ENCODE results near the gene ANXA1.

ANXA1 gene

GRCh38 chr9:73138516-73138915 is 13.1 kb upstream of the ANXA1 start:
- no peak for DNase-seq (ENCODE audit: low read depth)

- no peak for DNase-seq (ENCODE audit: low read depth)
These were observed 10.4 kb upstream of the ANXA1 start for GRCh38 chr9:73141282-73141681.

GRCh38 chr9:73143711-73144328 is 7.8 kb upstream of the ANXA1 start:
- DNase-seq (ENCODE audit: low read depth): no peak

- no peak for DNase-seq (ENCODE audit: low read depth)
These were observed 5.4 kb upstream of the ANXA1 start for GRCh38 chr9:73146111-73146815.

GRCh38 chr9:73148447-73148937 is 3.2 kb upstream of the ANXA1 start:
- no peak for DNase-seq (ENCODE audit: low read depth)

GRCh38 chr9:73149371-73150067 is 2.1 kb upstream of the ANXA1 start:
- no peak for DNase-seq (ENCODE audit: low read depth)

- DNase-seq (ENCODE audit: low read depth): no peak
These were observed 829 bp downstream of the ANXA1 start for GRCh38 chr9:73152543-73152844.

GRCh38 chr9:73152953-73153352 is 1.3 kb downstream of the ANXA1 start:
- no peak for DNase-seq (ENCODE audit: low read depth)

GRCh38 chr9:73153793-73154227 is 2.1 kb downstream of the ANXA1 start:
- no peak for DNase-seq (ENCODE audit: low read depth)

- DNase-seq (ENCODE audit: low read depth): no peak
These were observed 2.6 kb downstream of the ANXA1 start for GRCh38 chr9:73154271-73154670.

- DNase-seq (ENCODE audit: low read depth): no peak
These were observed 3.1 kb downstream of the ANXA1 start for GRCh38 chr9:73154722-73155121.

GRCh38 chr9:73155377-73155776 is 3.7 kb downstream of the ANXA1 start:
- DNase-seq (ENCODE audit: low read depth): no peak

- DNase-seq (ENCODE audit: low read depth): no peak
These were observed 4.6 kb downstream of the ANXA1 start for GRCh38 chr9:73155968-73156864.

- no peak for DNase-seq (ENCODE audit: low read depth)
These were observed 5.2 kb downstream of the ANXA1 start for GRCh38 chr9:73156865-73157187.

- DNase-seq (ENCODE audit: low read depth): no peak
These were observed 6.1 kb downstream of the ANXA1 start for GRCh38 chr9:73157811-73158210.

GRCh38 chr9:73158723-73159122 is 7.1 kb downstream of the ANXA1 start:
- DNase-seq (ENCODE audit: low read depth): no peak

GRCh38 chr9:73160868-73161267 is 9.2 kb downstream of the ANXA1 start:
- DNase-seq (ENCODE audit: low read depth): no peak

- DNase-seq (ENCODE audit: low read depth): no peak
These were observed 11.5 kb downstream of the ANXA1 start for GRCh38 chr9:73162987-73163768.

GRCh38 chr9:73165911-73166310 is 14.2 kb downstream of the ANXA1 start:
- no peak for DNase-seq (ENCODE audit: low read depth)

- DNase-seq (ENCODE audit: low read depth): no peak
These were observed 14.8 kb downstream of the ANXA1 start for GRCh38 chr9:73166468-73166867.

GRCh38 chr9:73167614-73168013 is 15.9 kb downstream of the ANXA1 start:
- no peak for DNase-seq (ENCODE audit: low read depth)
